GM10266 (cell line): ENCODE measurements around the gene ADAD2.

Experiments
- DNase-seq: peaks from one replicate; pipeline ENCODE4 v3.0.0; 2012; ENCODE audit errors: extremely low spot score
- CTCF ChIP-seq: IDR thresholded peaks from 2 replicates; pipeline ENCODE4 v1.5.1; 2012; ENCODE audit warnings: mild to moderate bottlenecking, low read depth; ENCODE audit not compliant: control insufficient read depth, insufficient read depth; ENCODE audit errors: missing control alignments

ADAD2 gene

GRCh38 chr16:84225571-84225970 lies 34.6 kb downstream of the ADAD2 start:
- TF ChIP-seq CTCF, result no peak
- no peak for DNase-seq

- no peak for TF ChIP-seq CTCF
Measured at GRCh38 chr16:84226026-84226425, 35.1 kb downstream of the ADAD2 start.

GRCh38 chr16:84227548-84227947 lies 36.6 kb downstream of the ADAD2 start:
- TF ChIP-seq CTCF, result no peak

More at GRCh38 chr16:84226026-84226425, 35.1 kb downstream of the ADAD2 start:
- DNase-seq, result no peak

GRCh38 chr16:84228256-84228838 lies 37.4 kb downstream of the ADAD2 start:
- DNase-seq, result no peak
- no peak for TF ChIP-seq CTCF

More at GRCh38 chr16:84227548-84227947, 36.6 kb downstream of the ADAD2 start:
- DNase-seq, result no peak

- TF ChIP-seq CTCF, result no peak
- no peak for DNase-seq
Measured at GRCh38 chr16:84229471-84229870, 38.5 kb downstream of the ADAD2 start.

GRCh38 chr16:84232060-84232459 lies 41.1 kb downstream of the ADAD2 start:
- no peak for DNase-seq
- no peak for TF ChIP-seq CTCF

GRCh38 chr16:84232969-84233368 lies 42.0 kb downstream of the ADAD2 start:
- DNase-seq, result no peak

More at GRCh38 chr16:84232969-84233368, 42.0 kb downstream of the ADAD2 start:
- no peak for TF ChIP-seq CTCF
